Activated T-helper 17 cell treated with anti-CD3 and anti-CD28 coated beads, Interleukin-2, amount 50 U/mL, for 72 hours (primary cell): ENCODE results near the gene NTF4. TPM values are rescaled to one million over a fixed set of nuclear protein-coding genes. Genes with fewer than 3 reads are reported as not detected.
"Not testable (repeated sequence)": the region's sequence is repeated elsewhere in the genome, so short reads cannot be mapped to it uniquely, and the experiment has no call there.

Experiments used
- ATAC-seq: fragments of 150-1000 bp; cut with Tn5 transposase; replicated peaks from 2 replicates; pipeline ENCODE4 v1.10.0; 2021; ENCODE audit warnings: mild to moderate bottlenecking, moderate library complexity
- H3K27ac Mint-ChIP-seq: one replicate; pipeline ENCODE4 v1.8.0; 2022; ENCODE audit warnings: mixed read lengths
- H3K27me3 Mint-ChIP-seq: one replicate; pipeline ENCODE4 v1.8.0; 2022; ENCODE audit warnings: mixed read lengths
- H3K36me3 Mint-ChIP-seq: one replicate; pipeline ENCODE4 v1.8.0; 2022; ENCODE audit warnings: low read depth, mild to moderate bottlenecking, mixed read lengths
- H3K4me1 Mint-ChIP-seq: one replicate; pipeline ENCODE4 v1.8.0; 2022; ENCODE audit warnings: mixed read lengths
- H3K4me3 Mint-ChIP-seq: one replicate; pipeline ENCODE4 v1.8.0; 2022; ENCODE audit warnings: mild to moderate bottlenecking, mixed read lengths
- H3K9me3 Mint-ChIP-seq: one replicate; pipeline ENCODE4 v1.8.0; 2022; ENCODE audit warnings: mixed read lengths
- total RNA-seq, 2 donors: library from RNA; stranded (reverse); gene quantifications; one replicate each; pipeline ENCODE4 v1.2.3, GENCODE V29; 2022

The NTF4 gene
- total RNA-seq, 2 donors from 2014 or later = not detected

- no peak overlapping the region for H3K27ac Mint-ChIP-seq
- H3K27me3 Mint-ChIP-seq = peaks cover 27% of the 10 kb centered on the region
- H3K36me3 Mint-ChIP-seq = no peaks in the 10 kb centered on the region
- H3K9me3 Mint-ChIP-seq = no peaks in the 10 kb centered on the region
- peaks cover 8% of the 10 kb centered on the region for H3K4me1 Mint-ChIP-seq
- peak; percentile 87 for ATAC-seq
- H3K4me3 Mint-ChIP-seq = peak overlapping the region; percentile 84
These were observed 8.3 kb downstream of the NTF4 start for GRCh38 chr19:49056101-49056901.

DNA sequence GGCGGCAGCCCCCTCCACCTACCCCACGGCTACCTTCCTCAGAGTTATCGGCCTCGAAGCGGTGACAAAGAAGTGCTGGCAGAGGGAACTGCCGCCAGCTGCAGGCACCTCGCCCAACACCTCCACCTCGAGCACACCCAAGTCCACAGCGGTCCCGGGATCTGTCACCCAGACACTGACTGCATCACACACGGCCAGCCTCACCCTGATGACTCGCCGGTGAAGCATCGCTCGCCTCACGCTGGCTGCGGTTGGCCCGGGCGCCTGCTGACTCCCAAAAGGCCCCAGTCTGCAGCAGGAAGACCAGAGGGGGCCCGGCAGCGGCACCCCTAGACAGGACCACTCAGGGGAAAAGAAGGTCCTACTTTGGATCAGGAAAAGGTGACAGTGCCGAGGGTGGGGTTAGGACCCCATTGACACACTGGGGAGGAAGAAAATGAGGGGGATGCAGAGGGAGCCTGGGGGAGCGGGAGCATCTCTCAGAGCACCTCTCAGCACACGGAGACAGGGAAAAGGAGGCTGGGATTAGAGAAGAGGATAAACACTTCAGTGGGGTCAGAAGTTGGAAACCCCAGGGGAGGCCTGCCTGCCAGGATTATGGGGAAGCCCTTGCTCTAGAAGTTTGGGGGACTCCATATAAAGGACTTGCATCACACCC is 14.1 kb downstream of the NTF4 start:
- H3K9me3 Mint-ChIP-seq, H3K4me3 Mint-ChIP-seq, ATAC-seq, H3K27ac Mint-ChIP-seq, H3K4me1 Mint-ChIP-seq, H3K36me3 Mint-ChIP-seq, H3K27me3 Mint-ChIP-seq: not testable (repeated sequence)

DNA sequence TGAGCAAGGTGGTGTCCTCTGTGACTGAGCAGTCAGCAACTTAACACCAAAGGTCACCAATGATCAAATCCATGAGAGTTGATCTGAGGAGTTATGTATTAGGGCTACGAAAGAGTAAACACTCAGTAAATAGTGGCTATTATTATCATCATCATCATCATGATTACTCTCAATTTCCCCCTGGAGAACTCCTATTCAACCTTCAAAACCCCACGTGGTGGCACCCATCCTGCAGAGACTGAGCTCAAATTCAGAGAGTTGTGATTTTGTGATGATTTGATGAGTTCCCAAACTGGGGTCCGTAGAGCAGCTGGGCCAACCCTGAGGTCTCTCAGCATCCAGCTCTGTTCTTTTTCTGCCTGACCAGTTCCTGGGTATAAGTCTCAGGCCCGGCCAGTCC is 14.8 kb downstream of the NTF4 start:
- not testable (repeated sequence) for H3K27me3 Mint-ChIP-seq, H3K4me3 Mint-ChIP-seq, ATAC-seq, H3K36me3 Mint-ChIP-seq, H3K4me1 Mint-ChIP-seq, H3K9me3 Mint-ChIP-seq, H3K27ac Mint-ChIP-seq

- not testable (repeated sequence) for H3K27me3 Mint-ChIP-seq, H3K36me3 Mint-ChIP-seq, H3K4me1 Mint-ChIP-seq, H3K4me3 Mint-ChIP-seq, ATAC-seq, H3K27ac Mint-ChIP-seq, H3K9me3 Mint-ChIP-seq
These were observed 15.6 kb downstream of the NTF4 start, which contains the start of gene CGB8 for GRCh38 chr19:49049011-49049410. TSS of gene CGB8 (minus strand) at chr19:49049111. CDS start at chr19:49048739, 372 bp downstream.

- H3K9me3 Mint-ChIP-seq, H3K4me1 Mint-ChIP-seq, H3K27ac Mint-ChIP-seq, H3K4me3 Mint-ChIP-seq, ATAC-seq, H3K36me3 Mint-ChIP-seq, H3K27me3 Mint-ChIP-seq: not testable (repeated sequence)
These were observed 21.1 kb downstream of the NTF4 start, which contains the start of gene CGB5 for GRCh38 chr19:49043548-49043947. TSS of gene CGB5 (plus strand) at chr19:49043848. CDS start at chr19:49044210, 362 bp downstream.

GRCh38 chr19:49042666-49043065 is 22.0 kb downstream of the NTF4 start:
- H3K9me3 Mint-ChIP-seq, H3K4me3 Mint-ChIP-seq, ATAC-seq, H3K36me3 Mint-ChIP-seq, H3K4me1 Mint-ChIP-seq, H3K27me3 Mint-ChIP-seq, H3K27ac Mint-ChIP-seq: not testable (repeated sequence)

DNA sequence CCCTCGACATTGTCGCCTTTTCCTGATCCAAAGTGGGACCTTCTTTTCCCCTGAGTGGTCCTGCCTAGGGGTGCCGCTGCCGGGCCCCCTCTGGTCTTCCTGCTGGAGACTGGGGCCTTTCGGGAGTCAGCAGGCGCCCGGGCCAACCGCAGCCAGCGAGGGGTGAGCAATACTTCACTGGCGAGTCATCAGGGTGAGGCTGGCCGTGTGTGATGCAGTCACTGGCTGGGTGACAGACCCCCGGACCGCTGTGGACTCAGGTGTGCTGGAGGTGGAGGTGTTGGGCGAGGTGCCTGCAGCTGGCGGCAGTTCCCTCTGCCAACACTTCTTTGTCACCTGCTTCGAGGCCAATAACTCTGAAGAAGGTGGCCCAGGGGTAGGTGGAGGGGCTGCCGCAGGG is 22.4 kb downstream of the NTF4 start:
- Mint-ChIP-seq H3K4me1 (no peaks in the 10 kb centered on the region), H3K36me3 (no peaks in the 10 kb centered on the region), H3K27ac (no peak overlapping the region), H3K4me3 (no peak overlapping the region), H3K27me3 (no peaks in the 10 kb centered on the region), H3K9me3 (no peaks in the 10 kb centered on the region)
- ATAC-seq = no peak

GRCh38 chr19:49039736-49040135 is 24.9 kb downstream of the NTF4 start:
- not testable (repeated sequence) for H3K4me1 Mint-ChIP-seq, ATAC-seq, H3K36me3 Mint-ChIP-seq

GRCh38 chr19:49038557-49039276 is 25.9 kb downstream of the NTF4 start:
- not testable (repeated sequence) for H3K27ac Mint-ChIP-seq, ATAC-seq, H3K27me3 Mint-ChIP-seq, H3K4me1 Mint-ChIP-seq, H3K36me3 Mint-ChIP-seq, H3K9me3 Mint-ChIP-seq, H3K4me3 Mint-ChIP-seq

More at GRCh38 chr19:49039736-49040135, 24.9 kb downstream of the NTF4 start:
- H3K4me3 Mint-ChIP-seq, H3K27me3 Mint-ChIP-seq, H3K9me3 Mint-ChIP-seq, H3K27ac Mint-ChIP-seq: not testable (repeated sequence)

DNA sequence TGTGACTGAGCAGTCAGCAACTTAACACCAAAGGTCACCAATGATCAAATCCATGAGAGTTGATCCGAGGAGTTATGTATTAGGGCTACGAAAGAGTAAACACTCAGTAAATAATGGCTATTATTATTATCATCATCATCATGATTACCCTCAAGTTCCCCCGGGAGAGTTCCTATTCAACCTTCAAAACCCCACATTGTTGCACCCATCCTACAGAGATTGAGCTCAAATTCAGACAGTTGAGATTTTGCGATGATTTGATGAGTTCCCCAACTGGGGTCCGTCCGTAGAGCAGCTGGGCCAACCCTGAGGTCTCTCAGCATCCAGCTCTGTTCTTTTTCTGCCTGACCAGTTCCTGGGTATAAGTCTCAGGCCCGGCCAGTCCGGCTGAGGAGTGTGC is 26.5 kb downstream of the NTF4 start:
- not testable (repeated sequence) for H3K27me3 Mint-ChIP-seq, H3K9me3 Mint-ChIP-seq, H3K4me1 Mint-ChIP-seq, H3K36me3 Mint-ChIP-seq, ATAC-seq, H3K27ac Mint-ChIP-seq, H3K4me3 Mint-ChIP-seq

DNA sequence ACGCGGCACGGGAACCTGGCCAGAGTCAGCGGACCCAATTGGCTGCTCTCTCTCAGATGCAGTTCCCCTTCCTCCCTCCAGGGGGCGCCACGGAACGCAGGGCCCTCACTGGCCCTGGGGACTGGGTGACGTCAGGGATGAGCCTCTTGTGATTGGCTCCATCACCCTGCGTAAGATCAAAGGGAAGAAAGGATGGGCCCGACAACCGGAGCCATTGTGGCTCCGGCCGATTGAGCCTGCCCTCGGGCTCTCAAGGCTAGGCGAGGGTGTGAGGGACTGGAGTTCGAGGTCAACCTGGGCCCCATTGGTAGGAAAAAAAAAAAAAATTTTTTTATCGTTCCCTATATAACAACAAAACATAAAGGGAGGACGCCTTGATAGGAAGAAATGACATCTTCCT is 27.8 kb downstream of the NTF4 start, which contains the start of gene CGB1:
Gene CGB1, minus strand, starts transcription at position 81 of the 400 bp plus-strand sequence. CDS start 184 bp downstream, outside the sequence.
- H3K27ac Mint-ChIP-seq, H3K9me3 Mint-ChIP-seq, H3K27me3 Mint-ChIP-seq, H3K4me1 Mint-ChIP-seq, H3K4me3 Mint-ChIP-seq, H3K36me3 Mint-ChIP-seq: not testable (repeated sequence)
- ATAC-seq = peak; percentile 62

DNA sequence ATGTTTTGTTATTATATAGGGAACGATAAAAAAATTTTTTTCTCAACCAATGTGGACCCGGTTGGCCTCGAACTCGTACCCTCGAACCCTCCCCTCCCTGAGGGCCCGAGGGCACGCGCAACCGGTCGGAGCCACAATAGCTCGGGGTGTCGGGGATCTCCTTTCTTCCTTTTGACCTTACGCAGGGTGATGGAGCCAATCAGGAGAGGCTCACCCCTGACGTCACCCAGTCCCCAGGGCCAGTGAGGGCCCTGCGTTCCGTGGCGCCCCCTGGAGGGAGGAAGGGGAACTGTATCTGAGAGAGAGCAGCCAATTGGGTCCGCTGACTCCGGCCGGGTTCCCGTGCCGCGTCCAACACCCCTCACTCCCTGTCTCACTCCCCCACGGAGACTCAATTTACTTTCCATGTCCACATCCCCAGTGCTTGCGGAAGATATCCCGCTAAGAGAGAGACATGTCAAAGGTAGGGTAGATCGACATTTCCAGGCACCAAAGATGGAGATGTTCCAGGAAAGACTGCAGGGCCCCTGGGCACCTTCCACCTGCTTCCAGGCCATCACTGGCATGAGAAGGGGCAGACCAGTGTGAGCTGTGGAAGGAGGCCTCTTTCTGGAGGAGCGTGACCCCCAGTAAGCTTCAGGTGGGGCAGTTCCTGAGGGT is 32.8 kb downstream of the NTF4 start, which contains the start of gene CGB2:
Gene CGB2, plus strand, starts transcription at position 249 of the 660 bp plus-strand sequence. Its CDS starts 206 bp downstream, at position 455.
- not testable (repeated sequence) for H3K36me3 Mint-ChIP-seq, H3K4me1 Mint-ChIP-seq, H3K27me3 Mint-ChIP-seq, H3K9me3 Mint-ChIP-seq
- Mint-ChIP-seq H3K27ac (peak within 1 kb of the TSS; percentile 89), H3K4me3 (peak within 1 kb of the TSS; percentile 55)
- peak; percentile 97 for ATAC-seq

- not testable (repeated sequence) for ATAC-seq, H3K4me1 Mint-ChIP-seq, H3K36me3 Mint-ChIP-seq, H3K4me3 Mint-ChIP-seq, H3K9me3 Mint-ChIP-seq, H3K27ac Mint-ChIP-seq, H3K27me3 Mint-ChIP-seq
These were observed 34.3 kb downstream of the NTF4 start for GRCh38 chr19:49030323-49030722.

GRCh38 chr19:49029749-49030148 is 34.9 kb downstream of the NTF4 start:
- H3K9me3 Mint-ChIP-seq, H3K4me1 Mint-ChIP-seq, ATAC-seq, H3K36me3 Mint-ChIP-seq, H3K27me3 Mint-ChIP-seq, H3K4me3 Mint-ChIP-seq, H3K27ac Mint-ChIP-seq: not testable (repeated sequence)
